ENCODE measurements around the gene ANKRD1. TPM values are rescaled to one million over a fixed set of nuclear protein-coding genes. Genes with fewer than 3 reads are reported as not detected.
A peak's percentile ranks its signal among the peaks of the same experiment; 100 is the strongest.
"Not testable (repeated sequence)": the region's sequence is repeated elsewhere in the genome, so short reads cannot be mapped to it uniquely, and the experiment has no call there.

ANKRD1 gene
- total RNA-seq, 1 donor = 52.1 TPM

GRCh38 chr10:90958781-90959180 is 37.9 kb upstream of the ANKRD1 start:
- H3K9me3 ChIP-seq (ENCODE audit: low read depth, low read length) = no peaks in the 10 kb centered on the region
- no peak overlapping the region for H3K4me2 ChIP-seq (ENCODE audit: insufficient read depth, low read length)
- no peaks in the 10 kb centered on the region for H3K27me3 ChIP-seq (ENCODE audit: insufficient read depth, low read length)
- H2AFZ ChIP-seq (ENCODE audit: low read length) = no peak overlapping the region
- H3K4me3 ChIP-seq (ENCODE audit: insufficient read depth, low read length) = no peak overlapping the region
- H4K20me1 ChIP-seq (ENCODE audit: insufficient read depth, low read length) = no peaks in the 10 kb centered on the region
- TF ChIP-seq CTCF (IDR thresholded peaks at IDR 0.05; ENCODE audit: extremely low read depth, low read depth, low read length) = no peak
- H3K27ac ChIP-seq (ENCODE audit: low read depth, low read length) = no peak overlapping the region
- no peaks in the 10 kb centered on the region for H3K79me2 ChIP-seq (ENCODE audit: insufficient read depth, low read length)
- H3K4me1 ChIP-seq (ENCODE audit: insufficient read depth, low read length) = peaks cover 36% of the 10 kb centered on the region
- no peaks in the 10 kb centered on the region for H3K36me3 ChIP-seq (ENCODE audit: insufficient read depth, low read length)
- no peak for DNase-seq (ENCODE audit: insufficient read length, low spot score, missing footprints)

- H2AFZ ChIP-seq (ENCODE audit: low read length) = peak overlapping the region; percentile 55
- no peak for TF ChIP-seq CTCF (IDR thresholded peaks at IDR 0.05; ENCODE audit: extremely low read depth, low read depth, low read length)
- no peak overlapping the region for H3K4me3 ChIP-seq (ENCODE audit: insufficient read depth, low read length)
- H3K27me3 ChIP-seq (ENCODE audit: insufficient read depth, low read length) = no peaks in the 10 kb centered on the region
- no peak overlapping the region for H3K27ac ChIP-seq (ENCODE audit: low read depth, low read length)
- no peaks in the 10 kb centered on the region for H3K9me3 ChIP-seq (ENCODE audit: low read depth, low read length)
- H3K4me2 ChIP-seq (ENCODE audit: insufficient read depth, low read length) = no peak overlapping the region
- DNase-seq (ENCODE audit: insufficient read length, low spot score, missing footprints) = no peak
- H4K20me1 ChIP-seq (ENCODE audit: insufficient read depth, low read length) = no peaks in the 10 kb centered on the region
- peaks cover 3% of the 10 kb centered on the region for H3K4me1 ChIP-seq (ENCODE audit: insufficient read depth, low read length)
- H3K36me3 ChIP-seq (ENCODE audit: insufficient read depth, low read length) = no peaks in the 10 kb centered on the region
- H3K79me2 ChIP-seq (ENCODE audit: insufficient read depth, low read length) = no peaks in the 10 kb centered on the region
Observed at GRCh38 chr10:90947030-90947960, 26.4 kb upstream of the ANKRD1 start.

GRCh38 chr10:90945491-90946070 is 24.7 kb upstream of the ANKRD1 start:
- no peak overlapping the region for H3K4me2 ChIP-seq (ENCODE audit: insufficient read depth, low read length)
- H4K20me1 ChIP-seq (ENCODE audit: insufficient read depth, low read length) = no peaks in the 10 kb centered on the region
- no peak for TF ChIP-seq CTCF (IDR thresholded peaks at IDR 0.05; ENCODE audit: extremely low read depth, low read depth, low read length)
- no peak overlapping the region for H3K4me3 ChIP-seq (ENCODE audit: insufficient read depth, low read length)
- H3K4me1 ChIP-seq (ENCODE audit: insufficient read depth, low read length) = peaks cover 3% of the 10 kb centered on the region
- H3K9me3 ChIP-seq (ENCODE audit: low read depth, low read length) = no peaks in the 10 kb centered on the region
- no peaks in the 10 kb centered on the region for H3K27me3 ChIP-seq (ENCODE audit: insufficient read depth, low read length)
- no peak for DNase-seq (ENCODE audit: insufficient read length, low spot score, missing footprints)
- H3K36me3 ChIP-seq (ENCODE audit: insufficient read depth, low read length) = no peaks in the 10 kb centered on the region
- H2AFZ ChIP-seq (ENCODE audit: low read length) = peak overlapping the region; percentile 11
- no peaks in the 10 kb centered on the region for H3K79me2 ChIP-seq (ENCODE audit: insufficient read depth, low read length)
- peak overlapping the region; percentile 8 for H3K27ac ChIP-seq (ENCODE audit: low read depth, low read length)

GRCh38 chr10:90944749-90945148 is 23.9 kb upstream of the ANKRD1 start:
- Histone ChIP-seq H3K9me3 (ENCODE audit: low read depth, low read length) (no peaks in the 10 kb centered on the region), H3K4me3 (ENCODE audit: insufficient read depth, low read length) (no peak overlapping the region), H3K27me3 (ENCODE audit: insufficient read depth, low read length) (no peaks in the 10 kb centered on the region), H3K36me3 (ENCODE audit: insufficient read depth, low read length) (no peaks in the 10 kb centered on the region), H3K4me1 (ENCODE audit: insufficient read depth, low read length) (peaks cover 3% of the 10 kb centered on the region), H3K4me2 (ENCODE audit: insufficient read depth, low read length) (no peak overlapping the region), H3K79me2 (ENCODE audit: insufficient read depth, low read length) (no peaks in the 10 kb centered on the region), H2AFZ (ENCODE audit: low read length) (no peak overlapping the region), H3K27ac (ENCODE audit: low read depth, low read length) (no peak overlapping the region), H4K20me1 (ENCODE audit: insufficient read depth, low read length) (no peaks in the 10 kb centered on the region)
- DNase-seq (ENCODE audit: insufficient read length, low spot score, missing footprints) = no peak
- no peak for TF ChIP-seq CTCF (IDR thresholded peaks at IDR 0.05; ENCODE audit: extremely low read depth, low read depth, low read length)

GRCh38 chr10:90942980-90943379 is 22.1 kb upstream of the ANKRD1 start:
- not testable (repeated sequence) for H3K27ac ChIP-seq (ENCODE audit: low read depth, low read length); H3K9me3 ChIP-seq (ENCODE audit: low read depth, low read length); H4K20me1 ChIP-seq (ENCODE audit: insufficient read depth, low read length); H3K36me3 ChIP-seq (ENCODE audit: insufficient read depth, low read length); H3K4me3 ChIP-seq (ENCODE audit: insufficient read depth, low read length); H3K27me3 ChIP-seq (ENCODE audit: insufficient read depth, low read length); H2AFZ ChIP-seq (ENCODE audit: low read length); H3K4me1 ChIP-seq (ENCODE audit: insufficient read depth, low read length); H3K79me2 ChIP-seq (ENCODE audit: insufficient read depth, low read length); DNase-seq (ENCODE audit: insufficient read length, low spot score, missing footprints); H3K4me2 ChIP-seq (ENCODE audit: insufficient read depth, low read length)

Data from osteoblast (primary cell).